Measurements from ENCODE around the gene NFIX. TPM values are rescaled to one million over a fixed set of nuclear protein-coding genes. Genes with fewer than 3 reads are reported as not detected.

Gene NFIX
- total RNA-seq, 1 experiment from 2014 or later, result 0.03 TPM

GRCh38 chr19:13014101-13014920 lies 19.0 kb downstream of the NFIX start:
- peak; percentile 86 for DNase-seq
- no peaks in the 10 kb centered on the region for H3K36me3 ChIP-seq (replicated peaks; ENCODE audit: control insufficient read depth, insufficient read depth, low read length)
- peaks cover 100% of the 10 kb centered on the region for H3K27me3 ChIP-seq (ENCODE audit: control insufficient read depth, insufficient read depth, low read length)
- no peak overlapping the region for H3K4me3 ChIP-seq (ENCODE audit: insufficient read depth, low read depth, low read length)

DNA sequence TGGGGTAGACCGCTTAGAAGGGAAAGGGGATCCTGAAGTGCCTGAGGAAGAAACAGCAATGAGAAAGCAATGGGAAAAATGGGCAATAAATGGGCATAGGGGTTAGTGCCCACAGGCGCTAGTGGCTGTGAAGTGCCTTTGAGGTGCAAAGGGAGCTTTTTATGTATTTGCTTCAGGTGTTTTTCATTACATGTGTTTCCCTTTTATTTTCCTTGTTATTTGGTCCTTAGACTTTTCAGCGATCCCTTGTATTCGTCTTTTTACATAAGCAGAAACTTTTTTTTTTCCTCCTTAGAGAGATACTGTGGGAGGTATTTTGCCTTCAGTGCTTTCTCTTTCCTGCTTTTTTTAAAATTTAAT lies 19.6 kb downstream of the NFIX start:
- no peaks in the 10 kb centered on the region for H3K36me3 ChIP-seq (replicated peaks; ENCODE audit: control insufficient read depth, insufficient read depth, low read length)
- peaks cover 100% of the 10 kb centered on the region for H3K27me3 ChIP-seq (ENCODE audit: control insufficient read depth, insufficient read depth, low read length)
- DNase-seq, result no peak
- no peak overlapping the region for H3K4me3 ChIP-seq (ENCODE audit: insufficient read depth, low read depth, low read length)

GRCh38 chr19:13015361-13016223 lies 20.3 kb downstream of the NFIX start:
- H3K4me3 ChIP-seq (ENCODE audit: insufficient read depth, low read depth, low read length), result no peak overlapping the region
- DNase-seq, result peak; percentile 84
- H3K36me3 ChIP-seq (replicated peaks; ENCODE audit: control insufficient read depth, insufficient read depth, low read length), result no peaks in the 10 kb centered on the region
- H3K27me3 ChIP-seq (ENCODE audit: control insufficient read depth, insufficient read depth, low read length), result peaks cover 99% of the 10 kb centered on the region

GRCh38 chr19:13016245-13016627 lies 21.0 kb downstream of the NFIX start:
- Histone ChIP-seq H3K4me3 (ENCODE audit: insufficient read depth, low read depth, low read length) (no peak overlapping the region), H3K27me3 (ENCODE audit: control insufficient read depth, insufficient read depth, low read length) (peaks cover 99% of the 10 kb centered on the region), H3K36me3 (replicated peaks; ENCODE audit: control insufficient read depth, insufficient read depth, low read length) (no peaks in the 10 kb centered on the region)
- DNase-seq, result no peak

- Histone ChIP-seq H3K4me3 (ENCODE audit: insufficient read depth, low read depth, low read length) (no peak overlapping the region), H3K36me3 (replicated peaks; ENCODE audit: control insufficient read depth, insufficient read depth, low read length) (no peaks in the 10 kb centered on the region), H3K27me3 (ENCODE audit: control insufficient read depth, insufficient read depth, low read length) (peaks cover 99% of the 10 kb centered on the region)
- peak; percentile 68 for DNase-seq
These were observed 21.5 kb downstream of the NFIX start for GRCh38 chr19:13016628-13017305.

GRCh38 chr19:13017306-13018034 lies 22.2 kb downstream of the NFIX start:
- no peak overlapping the region for H3K4me3 ChIP-seq (ENCODE audit: insufficient read depth, low read depth, low read length)
- H3K27me3 ChIP-seq (ENCODE audit: control insufficient read depth, insufficient read depth, low read length), result peaks cover 99% of the 10 kb centered on the region
- H3K36me3 ChIP-seq (replicated peaks; ENCODE audit: control insufficient read depth, insufficient read depth, low read length), result no peaks in the 10 kb centered on the region
- DNase-seq, result peak; percentile 75

DNA sequence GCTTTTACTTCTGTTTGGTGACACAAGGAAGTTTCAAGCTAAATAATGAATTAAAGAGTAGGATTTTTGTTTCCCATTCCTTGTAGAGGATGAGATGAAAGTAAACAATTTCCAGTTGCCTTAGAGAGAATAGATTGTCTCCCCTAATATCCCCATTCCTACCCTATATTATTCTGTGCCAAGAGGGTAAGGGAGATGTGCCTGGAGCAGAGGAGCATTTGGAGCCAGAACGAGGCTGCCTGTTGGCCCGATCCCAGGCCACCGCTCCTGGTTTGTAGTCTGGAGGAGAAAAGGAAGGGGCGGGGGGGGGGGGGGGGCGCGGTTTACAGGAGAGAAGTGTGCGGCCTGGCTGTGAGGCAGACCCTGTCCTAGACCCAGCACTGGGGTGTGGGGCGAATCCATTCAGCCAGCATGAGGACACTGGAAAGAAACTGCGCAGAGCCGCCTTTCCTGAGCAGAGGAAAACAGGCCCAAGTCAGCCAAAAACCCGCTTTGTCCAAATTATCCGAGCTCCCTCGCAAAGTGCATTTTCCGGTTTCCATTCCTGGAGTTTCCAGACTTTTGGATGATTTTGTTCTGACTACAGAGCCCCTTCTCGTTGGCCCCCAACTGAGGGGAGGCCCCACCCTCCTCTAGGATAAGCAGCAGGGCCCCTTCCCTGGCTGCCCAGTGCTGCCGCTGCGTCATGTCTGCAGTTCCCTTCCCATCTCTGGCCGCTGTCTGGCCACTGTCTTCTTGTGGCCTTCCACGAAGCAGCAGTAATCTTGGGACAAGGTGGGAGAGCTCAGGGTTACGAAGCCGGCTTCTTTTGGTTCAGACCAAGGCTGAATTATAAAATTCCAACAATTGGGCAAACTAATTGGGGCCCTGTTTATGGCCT lies 23.0 kb downstream of the NFIX start:
- H3K27me3 ChIP-seq (ENCODE audit: control insufficient read depth, insufficient read depth, low read length), result peaks cover 99% of the 10 kb centered on the region
- DNase-seq, result peak; percentile 82
- no peak overlapping the region for H3K4me3 ChIP-seq (ENCODE audit: insufficient read depth, low read depth, low read length)
- no peaks in the 10 kb centered on the region for H3K36me3 ChIP-seq (replicated peaks; ENCODE audit: control insufficient read depth, insufficient read depth, low read length)

DNA sequence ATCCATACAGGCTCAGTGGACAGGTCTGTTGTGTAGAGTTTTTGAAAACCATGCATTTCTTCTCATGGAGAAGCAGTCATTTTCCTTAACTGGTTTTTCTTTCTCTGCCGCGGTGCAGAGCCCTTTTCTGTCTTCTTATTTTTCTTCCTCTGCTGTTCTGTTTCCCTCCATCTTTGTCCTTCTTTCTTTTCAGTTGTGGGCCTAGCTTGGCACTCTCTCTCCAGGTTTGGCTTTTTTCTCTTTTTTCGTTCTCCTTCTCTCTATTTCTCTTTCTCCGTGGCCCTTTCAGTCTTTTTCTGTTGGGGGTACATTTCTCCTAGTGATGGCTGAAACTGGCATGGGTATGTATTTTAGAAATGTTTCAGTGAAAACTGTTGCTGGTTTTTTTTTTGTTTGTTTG lies 24.1 kb downstream of the NFIX start:
- H3K27me3 ChIP-seq (ENCODE audit: control insufficient read depth, insufficient read depth, low read length), result peaks cover 99% of the 10 kb centered on the region
- no peaks in the 10 kb centered on the region for H3K36me3 ChIP-seq (replicated peaks; ENCODE audit: control insufficient read depth, insufficient read depth, low read length)
- H3K4me3 ChIP-seq (ENCODE audit: insufficient read depth, low read depth, low read length), result no peak overlapping the region
- no peak for DNase-seq

DNA sequence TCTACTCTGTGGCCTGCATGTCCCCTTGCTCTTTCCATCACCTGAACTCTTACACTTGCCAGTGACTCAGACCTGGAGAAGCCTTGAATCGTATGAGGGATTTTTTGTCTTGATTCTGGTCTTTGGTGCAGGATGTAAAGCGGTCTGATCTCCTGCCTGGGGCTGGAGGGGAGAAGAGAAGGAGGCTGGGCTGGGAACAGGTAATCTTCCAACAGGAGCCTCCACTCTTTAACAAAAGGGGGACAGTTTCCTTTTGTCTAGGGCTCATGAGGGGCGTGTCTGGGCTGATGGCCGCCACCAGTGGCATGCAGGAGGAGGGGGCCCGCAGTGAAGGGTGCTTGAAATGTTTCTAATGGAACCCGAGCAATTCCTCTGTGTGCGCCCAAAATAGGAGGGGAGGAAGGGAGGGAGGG lies 24.7 kb downstream of the NFIX start:
- peaks cover 99% of the 10 kb centered on the region for H3K27me3 ChIP-seq (ENCODE audit: control insufficient read depth, insufficient read depth, low read length)
- H3K4me3 ChIP-seq (ENCODE audit: insufficient read depth, low read depth, low read length), result no peak overlapping the region
- H3K36me3 ChIP-seq (replicated peaks; ENCODE audit: control insufficient read depth, insufficient read depth, low read length), result no peaks in the 10 kb centered on the region
- peak; percentile 86 for DNase-seq

- no peak overlapping the region for H3K4me3 ChIP-seq (ENCODE audit: insufficient read depth, low read depth, low read length)
- H3K36me3 ChIP-seq (replicated peaks; ENCODE audit: control insufficient read depth, insufficient read depth, low read length), result no peaks in the 10 kb centered on the region
- DNase-seq, result peak; percentile 70
- H3K27me3 ChIP-seq (ENCODE audit: control insufficient read depth, insufficient read depth, low read length), result peaks cover 99% of the 10 kb centered on the region
These were observed 27.0 kb downstream of the NFIX start for GRCh38 chr19:13022111-13022858.

DNA sequence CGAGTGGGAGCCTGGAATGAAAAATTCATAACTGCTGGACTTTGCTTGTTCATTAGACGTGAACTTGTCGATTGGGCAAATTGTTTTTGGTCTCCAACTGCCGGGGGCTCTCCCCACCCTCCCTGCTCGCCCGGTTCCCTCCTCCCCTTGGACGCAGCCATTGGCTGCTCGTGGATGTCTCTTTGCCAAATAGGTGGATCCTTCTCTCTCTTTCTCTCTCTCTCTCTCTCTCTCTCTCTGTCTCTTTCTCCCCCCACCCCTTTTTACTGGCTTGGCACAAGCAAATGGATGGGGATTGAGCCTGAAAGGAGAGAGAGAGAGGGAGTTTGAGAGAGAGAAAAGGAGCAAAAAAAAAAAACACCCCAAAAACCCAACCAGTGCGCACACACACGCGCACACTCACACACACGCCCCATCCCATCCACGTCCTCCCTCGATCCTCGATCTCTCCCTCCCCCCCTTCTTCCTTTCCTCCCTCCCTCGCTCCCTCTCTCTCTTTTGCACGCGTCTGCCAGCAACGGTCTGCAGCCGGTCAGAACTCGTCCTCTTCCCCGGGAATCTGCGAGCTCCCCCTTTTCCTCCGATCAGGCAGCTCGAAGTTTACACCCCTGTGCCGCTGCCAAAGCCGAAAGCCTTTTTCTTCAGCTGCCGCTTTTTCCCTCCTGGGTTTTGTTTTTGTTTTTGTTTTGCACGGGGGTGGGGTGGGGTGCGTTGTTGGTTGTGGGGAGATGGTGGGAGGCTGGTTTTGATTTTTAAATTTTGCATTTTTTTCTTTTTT lies 27.8 kb downstream of the NFIX start:
- Histone ChIP-seq H3K4me3 (ENCODE audit: insufficient read depth, low read depth, low read length) (peak overlapping the region; percentile 18; the same call in 1 of the 2 replicates), H3K36me3 (replicated peaks; ENCODE audit: control insufficient read depth, insufficient read depth, low read length) (no peaks in the 10 kb centered on the region), H3K27me3 (ENCODE audit: control insufficient read depth, insufficient read depth, low read length) (peaks cover 99% of the 10 kb centered on the region)
- DNase-seq, result peak; percentile 83

DNA sequence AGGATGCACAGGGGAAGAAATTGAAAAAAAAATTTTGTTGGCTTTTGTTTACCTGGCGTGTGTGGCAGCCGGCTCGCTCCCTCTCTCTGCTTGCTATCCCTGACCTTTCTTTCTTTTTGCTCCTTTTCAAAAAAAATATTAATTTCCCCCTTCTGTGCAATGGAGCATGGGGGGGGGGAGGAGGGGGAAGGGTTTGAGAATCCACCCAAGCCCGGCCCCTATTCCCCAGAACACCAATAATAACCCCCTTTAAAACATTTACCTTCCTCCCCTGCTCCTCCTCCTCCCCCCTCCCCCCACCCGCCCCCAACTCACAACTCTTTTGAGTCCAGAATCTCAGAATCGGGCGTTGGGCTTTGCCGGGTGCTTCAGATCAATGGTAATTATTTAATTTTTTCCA lies 28.4 kb downstream of the NFIX start:
- peak; percentile 65 for DNase-seq
- H3K4me3 ChIP-seq (ENCODE audit: insufficient read depth, low read depth, low read length), result no peak overlapping the region
- H3K27me3 ChIP-seq (ENCODE audit: control insufficient read depth, insufficient read depth, low read length), result peaks cover 99% of the 10 kb centered on the region
- no peaks in the 10 kb centered on the region for H3K36me3 ChIP-seq (replicated peaks; ENCODE audit: control insufficient read depth, insufficient read depth, low read length)

Data from H7 (cell line).